GM12874 (cell line): ENCODE results near the gene COPS7A.

Experiments
- TF ChIP-seq, protein P1 (sequence below): IDR thresholded peaks from 2 replicates; pipeline ENCODE4 v1.5.1; 2011; ENCODE audit warnings: low read depth, mild to moderate bottlenecking, control low read depth, low read length, moderate library complexity; ENCODE audit not compliant: insufficient read depth

The COPS7A gene

DNA sequence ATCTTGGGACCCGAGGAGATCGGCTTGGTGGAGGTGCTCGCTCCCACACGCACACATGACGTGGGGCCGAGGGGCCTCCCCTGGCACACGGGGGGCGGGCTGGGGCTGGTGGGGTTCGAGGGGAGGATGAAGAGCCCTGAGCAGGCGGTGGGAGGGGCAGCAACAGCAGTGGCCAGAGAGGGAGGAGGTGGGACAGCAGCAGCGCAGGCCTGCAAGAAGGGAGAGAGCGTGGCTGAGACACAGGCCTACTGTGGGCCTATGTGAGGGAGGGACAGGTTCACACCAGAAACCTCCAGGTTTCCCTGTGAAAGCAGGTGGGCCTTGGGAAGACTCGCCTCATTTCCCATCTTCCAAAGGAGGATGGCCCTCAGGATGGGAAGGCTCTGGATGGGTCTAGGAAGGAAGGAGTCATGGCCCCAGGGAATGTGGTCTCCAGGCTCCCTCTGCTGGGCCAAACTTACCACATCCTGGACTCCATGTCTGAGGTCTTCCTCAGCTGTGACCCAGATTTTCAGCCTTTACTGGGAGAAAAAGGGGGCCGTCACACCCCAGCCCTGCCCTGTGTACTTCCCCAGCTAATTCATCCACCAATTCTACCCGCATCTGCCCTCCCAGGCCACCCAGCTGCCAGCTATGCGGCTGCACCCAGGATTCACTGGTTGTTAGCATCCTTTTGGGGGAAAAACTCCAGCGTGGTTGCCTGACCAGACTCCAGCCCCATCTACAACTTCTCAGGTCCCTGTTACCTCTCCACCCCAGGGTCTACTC lies 26.1 kb upstream of the COPS7A start:
- TF ChIP-seq, protein P1, sequence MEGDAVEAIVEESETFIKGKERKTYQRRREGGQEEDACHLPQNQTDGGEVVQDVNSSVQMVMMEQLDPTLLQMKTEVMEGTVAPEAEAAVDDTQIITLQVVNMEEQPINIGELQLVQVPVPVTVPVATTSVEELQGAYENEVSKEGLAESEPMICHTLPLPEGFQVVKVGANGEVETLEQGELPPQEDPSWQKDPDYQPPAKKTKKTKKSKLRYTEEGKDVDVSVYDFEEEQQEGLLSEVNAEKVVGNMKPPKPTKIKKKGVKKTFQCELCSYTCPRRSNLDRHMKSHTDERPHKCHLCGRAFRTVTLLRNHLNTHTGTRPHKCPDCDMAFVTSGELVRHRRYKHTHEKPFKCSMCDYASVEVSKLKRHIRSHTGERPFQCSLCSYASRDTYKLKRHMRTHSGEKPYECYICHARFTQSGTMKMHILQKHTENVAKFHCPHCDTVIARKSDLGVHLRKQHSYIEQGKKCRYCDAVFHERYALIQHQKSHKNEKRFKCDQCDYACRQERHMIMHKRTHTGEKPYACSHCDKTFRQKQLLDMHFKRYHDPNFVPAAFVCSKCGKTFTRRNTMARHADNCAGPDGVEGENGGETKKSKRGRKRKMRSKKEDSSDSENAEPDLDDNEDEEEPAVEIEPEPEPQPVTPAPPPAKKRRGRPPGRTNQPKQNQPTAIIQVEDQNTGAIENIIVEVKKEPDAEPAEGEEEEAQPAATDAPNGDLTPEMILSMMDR = peak; percentile 60

DNA sequence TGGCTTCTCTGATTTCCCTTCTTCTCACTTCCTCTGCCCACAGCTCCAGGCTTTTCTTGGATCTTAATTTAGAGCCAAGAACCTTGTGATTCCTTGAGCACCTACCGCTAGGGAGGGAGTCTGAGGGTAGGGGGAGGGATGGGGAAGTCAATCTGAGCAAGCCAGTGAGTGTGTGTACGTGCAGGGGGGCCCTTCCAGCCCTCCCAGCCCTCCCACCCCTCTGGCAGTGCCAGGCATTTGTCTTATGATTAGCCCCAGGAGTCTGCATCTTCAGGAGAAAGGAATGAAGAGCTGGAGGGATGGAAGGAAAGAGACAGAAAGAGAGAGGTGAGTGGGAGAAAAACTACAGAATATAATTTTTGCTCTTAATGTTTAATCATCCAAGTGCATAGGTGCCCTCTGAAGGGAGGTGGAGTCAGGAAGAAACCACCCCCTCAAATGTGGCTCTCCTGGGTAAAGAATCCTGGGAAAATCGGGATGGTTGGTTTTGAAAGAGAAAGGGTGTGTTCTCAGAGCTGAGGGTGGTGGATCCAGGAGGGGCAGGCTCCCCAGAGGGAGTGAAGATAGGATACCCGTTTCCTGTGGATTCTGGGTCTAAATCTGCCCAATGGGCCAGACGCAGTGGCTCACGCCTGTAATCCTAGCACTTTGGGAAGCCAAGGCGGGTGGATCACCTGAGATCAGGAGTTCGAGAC lies 25.3 kb upstream of the COPS7A start:
- TF ChIP-seq, protein P1 = no peak

DNA sequence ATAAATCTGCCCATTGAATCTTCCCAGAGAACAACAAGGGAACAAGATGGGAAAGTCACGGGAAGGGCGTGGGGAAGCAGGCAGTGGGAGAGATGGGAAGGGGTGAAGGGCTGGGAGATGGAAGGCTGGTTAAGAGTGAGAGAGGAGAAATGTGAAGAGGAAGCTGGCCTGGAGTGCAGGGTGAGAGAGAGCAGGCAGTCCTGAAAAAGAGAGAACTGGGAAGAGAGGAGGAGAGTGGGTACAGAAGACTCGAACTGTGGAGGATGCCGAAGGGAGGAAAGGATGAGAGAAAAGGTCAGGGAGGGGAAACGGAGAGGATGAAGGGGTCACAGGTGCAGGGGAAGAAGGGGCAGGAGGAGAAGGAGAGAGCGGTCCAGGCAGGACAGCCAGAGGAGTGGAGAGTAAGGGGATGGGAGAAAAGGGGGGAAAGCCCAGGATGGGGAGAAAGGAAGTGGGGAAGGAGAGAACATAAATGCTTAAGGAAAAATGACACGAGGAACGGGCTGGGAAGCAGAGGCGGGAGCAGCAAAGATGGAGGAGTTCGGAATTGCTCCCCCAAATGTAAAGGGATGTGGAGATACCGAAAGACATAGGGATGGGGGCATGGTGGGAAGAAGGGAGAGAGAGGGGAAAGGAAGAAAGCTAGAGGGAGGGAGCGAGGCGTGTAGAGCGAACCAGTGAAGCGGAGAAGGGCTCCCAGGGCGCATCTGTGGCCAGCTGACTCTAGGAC lies 24.4 kb upstream of the COPS7A start:
- TF ChIP-seq, protein P1 = no peak

DNA sequence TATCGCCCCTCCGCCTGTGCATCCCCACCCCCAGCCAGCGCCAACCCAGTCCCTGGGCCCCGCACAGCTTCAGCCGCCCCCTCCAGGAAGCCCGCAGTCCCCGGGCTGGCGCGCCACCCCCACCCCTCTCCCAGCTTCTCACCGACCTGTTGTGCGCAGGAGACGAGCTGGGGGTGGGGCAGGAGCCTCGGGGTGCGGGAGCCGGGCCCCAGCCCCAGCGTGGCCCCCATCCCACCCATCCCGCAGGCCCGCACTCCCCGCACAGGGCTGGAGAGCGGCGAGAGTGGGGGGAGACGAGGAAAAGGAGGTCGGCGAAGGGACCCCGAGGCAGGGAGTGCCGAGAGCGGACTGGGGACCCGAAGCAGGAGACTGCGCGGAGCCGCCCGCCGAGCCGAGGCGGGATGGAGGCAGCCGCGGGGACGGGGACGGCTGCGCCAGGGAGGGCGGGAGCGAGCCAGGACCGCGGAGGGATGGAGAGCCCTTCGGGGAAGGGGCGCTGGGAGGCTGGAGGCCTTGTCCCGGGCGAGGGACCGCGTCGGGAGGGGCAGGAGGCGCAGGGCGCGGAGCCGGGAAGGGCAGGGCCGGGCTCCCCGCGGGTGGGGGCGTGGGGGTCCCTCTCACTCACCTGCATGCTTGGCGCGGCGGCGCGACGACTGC lies 23.7 kb upstream of the COPS7A start:
- TF ChIP-seq, protein P1 = no peak

DNA sequence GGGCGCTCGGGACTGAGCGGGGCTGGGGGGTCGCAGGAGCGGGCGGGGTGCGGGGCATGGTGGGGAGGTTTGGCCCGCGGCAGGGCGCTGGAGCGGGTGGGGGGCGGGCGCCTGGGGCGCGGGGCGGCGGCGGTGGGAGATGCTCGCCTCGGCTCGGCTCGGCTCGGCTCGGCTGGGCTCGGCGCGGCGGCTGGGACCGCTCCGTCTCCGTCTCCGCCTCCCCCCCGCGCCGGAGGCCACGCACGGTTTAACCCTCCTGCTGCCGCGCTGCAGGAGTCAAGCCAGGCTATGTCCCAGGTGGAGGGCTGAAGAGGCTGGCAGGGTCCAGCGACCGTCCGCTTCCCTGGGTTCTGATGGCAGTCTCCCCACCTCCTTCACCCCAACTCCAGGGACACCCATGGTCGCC lies 23.2 kb upstream of the COPS7A start, which contains the start of gene PIANP:
Gene PIANP (minus strand): TSS at position 170 of the 406 bp plus-strand sequence. CDS start 2,754 bp downstream, outside the sequence.
- TF ChIP-seq, protein P1 = no peak

DNA sequence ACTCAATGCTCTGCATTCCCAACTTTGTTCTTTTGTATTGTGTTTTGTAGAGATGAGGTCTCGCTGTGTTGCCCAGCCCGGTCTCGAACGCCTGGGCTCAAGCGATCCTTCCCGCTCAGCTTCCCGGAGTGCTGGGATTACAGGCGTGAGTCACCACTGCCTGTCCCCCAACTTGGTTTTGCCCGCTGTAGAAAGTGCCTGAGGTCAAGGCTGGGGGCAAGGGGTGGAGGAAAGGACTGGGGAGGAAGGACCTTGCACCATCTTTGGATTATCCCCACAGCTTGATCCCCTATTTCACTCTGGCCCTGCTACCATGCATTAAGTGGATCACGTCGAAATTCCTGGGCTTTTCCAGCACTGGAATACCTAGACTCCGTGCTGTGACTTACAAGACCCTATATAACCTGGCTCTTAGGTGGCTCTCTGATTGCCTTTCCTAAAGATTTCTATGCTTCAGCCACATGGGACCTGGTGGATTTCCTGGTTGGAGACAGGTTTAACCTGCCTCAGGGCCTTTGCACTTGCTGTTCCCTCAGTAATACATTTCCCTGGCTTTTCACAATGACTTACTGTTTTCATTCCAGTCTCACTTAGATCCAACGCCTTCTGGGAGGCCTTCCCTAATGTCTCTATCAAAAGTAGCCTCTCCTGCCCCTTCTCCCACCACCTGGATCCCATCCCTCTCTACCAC lies 22.6 kb upstream of the COPS7A start:
- TF ChIP-seq, protein P1 = no peak
